ENCODE measurements around the gene FDPS.

Gene FDPS

DNA sequence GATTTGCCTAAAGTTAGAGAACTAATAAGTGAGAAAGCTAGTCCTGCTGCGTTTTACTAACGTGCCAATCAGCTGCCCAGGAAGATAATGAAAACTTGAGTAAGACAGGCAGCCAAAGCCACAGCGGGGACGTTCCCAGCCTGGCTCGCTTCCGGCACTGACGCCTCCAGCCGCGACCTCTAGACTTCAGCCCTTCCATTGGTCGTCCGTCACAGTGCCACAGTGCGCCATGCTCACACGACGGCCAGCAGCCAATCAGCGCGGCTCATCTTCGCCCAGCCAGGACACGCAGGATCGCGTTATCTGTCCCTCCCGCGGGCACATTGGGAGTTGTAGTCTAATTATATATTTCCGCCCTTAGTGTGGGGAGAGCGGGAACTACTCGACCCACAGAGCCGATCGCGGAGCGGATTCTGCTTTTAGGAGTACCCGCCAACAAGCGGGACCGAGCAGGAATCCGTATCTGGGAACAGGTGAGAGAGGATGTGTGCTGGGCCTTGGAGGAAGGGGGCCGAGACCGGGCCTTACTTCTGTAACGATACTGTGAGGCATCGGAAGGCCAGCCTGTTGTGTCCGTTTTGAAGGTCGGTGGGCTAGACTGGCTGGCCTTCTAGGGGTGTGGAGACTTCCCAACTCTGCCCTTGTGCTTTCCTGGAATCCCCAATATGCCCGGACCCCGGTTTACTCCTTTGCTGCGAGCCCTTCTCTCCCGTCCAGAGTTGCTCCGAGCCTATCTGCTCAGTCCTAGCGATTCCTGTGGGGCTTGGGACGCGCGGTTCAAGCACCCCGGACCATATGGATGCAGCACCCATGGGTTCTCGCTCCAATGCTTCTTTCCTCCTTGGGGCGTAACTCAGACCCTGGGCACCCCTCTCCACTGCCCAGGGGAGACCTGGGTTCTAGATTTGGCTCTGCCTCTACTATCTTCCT lies at the start of gene FDPS:
TSS of gene FDPS (plus strand) at position 374 of the 930 bp plus-strand sequence. CDS start 924 bp downstream, outside the sequence.
- peak; percentile 89 to 96 for DNase-seq (ENCODE audit: low read depth in 1 of 2, low spot score in 1 of 2)

- DNase-seq (ENCODE audit: low read depth in 1 of 2, low spot score in 1 of 2): no peak
Measured at GRCh38 chr1:155260276-155260675, 48.4 kb upstream of the FDPS start.

- DNase-seq (ENCODE audit: low read depth in 1 of 2, low spot score in 1 of 2): no peak
Measured at GRCh38 chr1:155261493-155261851, 47.2 kb upstream of the FDPS start.

GRCh38 chr1:155261852-155262673 lies 46.6 kb upstream of the FDPS start, which contains the start of gene SCAMP3:
SCAMP3 (minus strand) TSS chr1:155262360; CDS start chr1:155262151, 209 bp downstream.
- DNase-seq (ENCODE audit: low read depth in 1 of 2, low spot score in 1 of 2): peak; percentile 67 to 76

DNA sequence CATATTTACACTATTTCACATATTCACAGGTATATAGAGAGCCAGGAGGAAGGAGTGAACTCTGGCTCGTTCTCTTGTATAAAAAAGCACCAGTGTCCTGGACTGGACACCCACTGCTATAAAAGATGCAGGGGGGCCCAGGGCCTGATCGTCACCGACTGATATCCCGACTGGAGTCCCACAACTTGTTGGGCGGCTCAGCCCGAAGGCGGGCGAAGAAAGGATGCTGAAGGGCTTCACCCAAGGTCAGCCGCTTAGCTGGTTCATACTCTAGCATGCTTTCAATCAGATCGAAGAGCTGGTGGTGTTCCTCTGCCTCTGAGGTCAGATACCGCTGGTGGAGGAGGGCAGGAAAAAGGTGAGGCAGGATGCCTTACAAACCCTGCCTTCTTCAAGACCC lies 45.6 kb upstream of the FDPS start:
- DNase-seq (ENCODE audit: low read depth in 1 of 2, low spot score in 1 of 2): no peak

GRCh38 chr1:155266553-155266952 lies 42.1 kb upstream of the FDPS start:
- DNase-seq (ENCODE audit: low read depth in 1 of 2, low spot score in 1 of 2): no peak

GRCh38 chr1:155267373-155267772 lies 41.3 kb upstream of the FDPS start:
- DNase-seq (ENCODE audit: low read depth in 1 of 2, low spot score in 1 of 2): no peak

- DNase-seq (ENCODE audit: low read depth in 1 of 2, low spot score in 1 of 2): no peak
Measured at GRCh38 chr1:155268630-155269029, 40.0 kb upstream of the FDPS start.

GRCh38 chr1:155269381-155269780 lies 39.3 kb upstream of the FDPS start:
- no peak for DNase-seq (ENCODE audit: low read depth in 1 of 2, low spot score in 1 of 2)

DNA sequence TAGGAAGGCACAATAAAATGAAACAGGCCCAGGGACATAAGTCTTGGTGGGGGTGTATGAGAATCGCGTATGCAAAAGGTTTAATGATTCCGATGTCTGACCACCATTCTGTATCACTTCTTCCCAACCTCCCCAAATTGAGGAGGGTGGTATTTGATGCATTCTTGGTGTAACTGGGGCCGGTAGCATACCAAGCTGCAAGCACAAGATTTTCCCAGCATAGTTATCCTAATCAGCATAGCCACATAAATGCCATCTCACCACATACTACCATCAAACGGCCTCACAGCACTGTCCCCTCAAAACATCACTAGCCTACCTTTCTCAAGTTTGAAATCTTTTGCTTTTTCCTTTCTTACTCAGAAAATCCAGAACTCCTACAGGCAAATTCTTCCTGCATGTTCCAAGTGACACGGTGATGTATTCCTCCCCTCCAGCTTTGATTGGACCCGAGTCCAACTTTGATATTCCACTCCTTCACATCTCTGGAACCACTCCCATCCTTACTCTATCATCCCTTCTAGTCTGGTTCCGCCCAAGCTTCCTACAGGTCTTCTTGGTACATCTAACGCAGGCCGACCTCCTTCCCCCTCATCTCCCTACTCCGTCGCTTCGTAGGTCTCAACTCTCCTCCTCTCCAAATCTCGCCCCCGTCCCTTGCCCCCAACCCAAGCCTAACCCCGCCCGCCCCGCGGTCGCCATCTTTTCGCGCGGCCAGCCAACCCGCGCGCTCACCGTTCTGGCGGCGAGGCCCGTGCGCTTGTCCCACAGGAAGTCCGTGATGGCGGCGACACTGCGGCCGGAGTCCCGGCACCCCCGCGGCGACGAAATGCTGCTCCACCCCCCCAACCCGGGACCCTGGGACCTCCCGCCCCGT lies 36.0 kb upstream of the FDPS start:
- DNase-seq (ENCODE audit: low read depth in 1 of 2, low spot score in 1 of 2): no peak

DNA sequence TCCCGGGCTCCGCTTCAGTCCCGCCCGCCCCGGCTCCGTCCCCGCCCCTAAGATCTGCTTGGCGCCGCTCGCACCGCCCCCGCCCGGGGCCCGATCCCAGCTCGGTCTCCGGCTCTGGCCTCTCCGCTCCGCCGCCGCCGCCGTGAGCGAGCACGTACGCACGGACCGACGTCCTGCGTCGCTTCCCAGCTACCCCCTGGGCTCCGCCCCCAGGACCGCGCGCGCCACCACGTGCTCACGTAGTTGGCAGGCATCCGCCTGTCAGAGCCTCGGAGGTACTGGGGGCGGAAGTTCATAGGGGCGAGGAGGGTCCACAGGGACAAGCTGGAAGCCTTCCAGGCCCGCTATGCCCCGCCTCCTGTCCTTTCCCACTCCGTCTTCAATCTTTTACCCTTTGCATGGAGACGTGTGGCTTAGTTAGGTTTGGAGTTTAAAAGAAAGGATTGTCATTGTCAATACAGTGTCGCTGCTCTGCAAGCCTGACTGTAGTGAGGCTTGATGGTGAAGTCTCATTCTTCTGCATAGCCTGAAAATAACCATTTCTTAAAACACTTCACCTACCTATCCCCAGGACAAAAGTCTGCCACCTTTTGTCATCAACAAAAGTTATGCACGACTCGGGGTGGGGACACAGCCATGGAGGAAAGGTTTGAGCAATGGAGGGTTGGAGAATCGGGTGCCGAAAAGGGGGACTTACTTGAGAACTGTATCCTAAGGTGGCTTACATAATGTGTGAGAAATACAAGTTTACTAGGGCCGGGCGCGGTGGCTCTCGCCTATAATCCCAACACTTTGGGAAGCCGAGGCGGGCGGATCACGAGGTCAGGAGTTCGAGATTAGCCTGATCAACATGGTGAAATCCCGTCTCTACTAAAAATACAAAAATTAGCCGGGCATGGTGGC lies 35.1 kb upstream of the FDPS start, which contains the start of gene CLK2:
TSS of gene CLK2 (minus strand) at position 162 of the 903 bp plus-strand sequence. CDS start 2,527 bp downstream, outside the sequence.
- DNase-seq (ENCODE audit: low read depth in 1 of 2, low spot score in 1 of 2): peak; percentile 91 to 94

GRCh38 chr1:155277070-155277901 lies 31.4 kb upstream of the FDPS start, which contains the start of gene HCN3:
HCN3 (plus strand) TSS chr1:155277463; CDS start chr1:155277591, 128 bp downstream.
- DNase-seq (ENCODE audit: low read depth in 1 of 2, low spot score in 1 of 2): peak; percentile 79 to 89

- DNase-seq (ENCODE audit: low read depth in 1 of 2, low spot score in 1 of 2): peak; percentile 45 to 61
Measured at GRCh38 chr1:155277902-155278688, 30.6 kb upstream of the FDPS start.

DNA sequence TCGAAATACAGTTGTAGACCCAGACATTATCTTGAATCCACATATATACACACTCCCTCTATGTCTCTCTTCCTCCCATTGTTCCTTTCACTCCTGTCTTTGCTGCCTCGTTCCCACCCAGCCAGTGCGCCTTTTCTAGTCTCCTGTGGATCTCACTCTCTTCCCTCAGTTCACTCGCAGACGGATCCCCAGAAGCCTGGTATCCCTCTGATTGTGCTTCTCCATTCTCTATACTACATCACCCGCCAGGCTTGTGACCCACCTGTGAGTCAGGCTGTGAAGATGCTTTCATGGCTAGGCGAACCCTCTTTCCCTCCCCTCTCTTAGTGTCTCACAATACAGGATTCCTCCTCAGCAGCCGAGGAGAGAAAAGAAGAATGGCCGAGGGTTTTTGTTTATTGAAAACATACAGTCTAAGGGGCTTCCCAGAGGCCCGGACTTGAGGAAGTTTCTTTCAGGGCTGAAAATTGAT lies 29.9 kb upstream of the FDPS start:
- no peak for DNase-seq (ENCODE audit: low read depth in 1 of 2, low spot score in 1 of 2)

DNA sequence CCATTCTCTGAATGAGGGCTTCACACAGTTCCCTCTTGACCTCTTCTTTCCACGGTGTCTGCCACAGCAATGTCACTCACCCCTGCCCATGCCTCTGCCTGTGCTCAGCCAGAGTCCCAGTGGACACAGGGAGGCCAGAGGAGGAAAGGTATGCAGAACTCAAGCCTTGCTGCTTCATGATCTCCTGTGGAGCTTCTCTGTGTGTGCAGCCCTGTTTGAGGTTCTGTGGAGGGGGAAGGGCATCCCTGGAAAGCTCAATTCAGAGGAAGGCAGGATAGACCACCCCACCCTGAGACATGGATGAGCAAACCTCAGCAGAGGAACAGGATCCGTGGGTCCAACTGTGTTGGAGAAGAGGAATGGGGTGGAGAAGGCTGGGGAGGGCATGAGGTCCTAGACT lies 29.4 kb upstream of the FDPS start:
- no peak for DNase-seq (ENCODE audit: low read depth in 1 of 2, low spot score in 1 of 2)

DNA sequence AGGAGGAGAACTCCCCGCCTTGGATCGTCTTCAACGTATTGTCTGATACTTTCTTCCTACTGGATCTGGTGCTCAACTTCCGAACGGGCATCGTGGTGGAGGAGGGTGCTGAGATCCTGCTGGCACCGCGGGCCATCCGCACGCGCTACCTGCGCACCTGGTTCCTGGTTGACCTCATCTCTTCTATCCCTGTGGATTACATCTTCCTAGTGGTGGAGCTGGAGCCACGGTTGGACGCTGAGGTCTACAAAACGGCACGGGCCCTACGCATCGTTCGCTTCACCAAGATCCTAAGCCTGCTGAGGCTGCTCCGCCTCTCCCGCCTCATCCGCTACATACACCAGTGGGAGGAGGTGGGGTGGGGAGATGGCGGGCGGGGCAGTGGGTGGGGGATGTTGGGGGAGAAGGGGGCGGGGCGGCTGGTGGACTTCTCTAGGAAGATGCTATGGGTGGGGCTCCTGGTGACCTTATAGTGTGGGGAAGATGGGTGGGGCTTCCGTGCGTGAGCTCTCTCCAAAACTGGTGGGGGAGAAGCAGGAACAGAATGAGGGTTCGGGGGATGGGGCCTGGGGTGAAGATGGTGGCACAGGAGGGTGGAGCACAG lies 26.1 kb upstream of the FDPS start:
- no peak for DNase-seq (ENCODE audit: low read depth in 1 of 2, low spot score in 1 of 2)

DNA sequence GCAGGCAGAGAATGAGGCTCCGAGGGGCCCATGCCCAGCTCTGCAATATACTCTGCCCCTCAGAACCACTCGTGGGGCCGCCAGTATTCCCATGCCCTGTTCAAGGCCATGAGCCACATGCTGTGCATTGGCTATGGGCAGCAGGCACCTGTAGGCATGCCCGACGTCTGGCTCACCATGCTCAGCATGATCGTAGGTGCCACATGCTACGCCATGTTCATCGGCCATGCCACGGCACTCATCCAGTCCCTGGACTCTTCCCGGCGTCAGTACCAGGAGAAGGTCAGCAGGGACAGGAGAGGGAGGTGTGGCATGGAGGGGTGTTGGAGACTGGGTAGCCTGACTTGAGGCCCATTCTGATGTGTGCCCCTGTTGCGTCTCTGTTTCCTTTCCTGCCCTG lies 24.2 kb upstream of the FDPS start:
- no peak for DNase-seq (ENCODE audit: low read depth in 1 of 2, low spot score in 1 of 2)
